Transverse colon (tissue), 4 donors: ENCODE results near the gene H6PD.

Experiments used
- EP300 ChIP-seq: sonication (generic); formaldehyde crosslinking; IDR thresholded peaks from one replicate; pipeline ENCODE4 v1.6.1; 2017; ENCODE audit warnings: antibody characterized with exemption, low read depth
- POLR2A ChIP-seq: fragments of 450-650 bp; IDR thresholded peaks from one replicate; pipeline ENCODE4 v1.6.1; 2016; ENCODE audit warnings: antibody characterized with exemption, mild to moderate bottlenecking, moderate library complexity
- POLR2AphosphoS5 ChIP-seq, 3 donors: sonication (generic); formaldehyde crosslinking; IDR thresholded peaks; one replicate each; pipeline ENCODE4 v1.6.1; 2016; ENCODE audit warnings: antibody characterized with exemption in 3 of 3
- TF ChIP-seq, protein P1 (sequence below), 5 experiments: fragments of 200-600 bp in 3 of 5; fragments of 450-650 bp in 2 of 5; sonication (generic) in 3 of 5; IDR thresholded peaks; 1 replicate in 2 of 5; 2 replicates in 3 of 5; pipeline ENCODE4 v1.5.1; 2016 to 2017; ENCODE audit warnings: antibody characterized with exemption in 5 of 5, inconsistent platforms in 3 of 5, mild to moderate bottlenecking in 2 of 5, moderate library complexity in 1 of 5

DNA sequence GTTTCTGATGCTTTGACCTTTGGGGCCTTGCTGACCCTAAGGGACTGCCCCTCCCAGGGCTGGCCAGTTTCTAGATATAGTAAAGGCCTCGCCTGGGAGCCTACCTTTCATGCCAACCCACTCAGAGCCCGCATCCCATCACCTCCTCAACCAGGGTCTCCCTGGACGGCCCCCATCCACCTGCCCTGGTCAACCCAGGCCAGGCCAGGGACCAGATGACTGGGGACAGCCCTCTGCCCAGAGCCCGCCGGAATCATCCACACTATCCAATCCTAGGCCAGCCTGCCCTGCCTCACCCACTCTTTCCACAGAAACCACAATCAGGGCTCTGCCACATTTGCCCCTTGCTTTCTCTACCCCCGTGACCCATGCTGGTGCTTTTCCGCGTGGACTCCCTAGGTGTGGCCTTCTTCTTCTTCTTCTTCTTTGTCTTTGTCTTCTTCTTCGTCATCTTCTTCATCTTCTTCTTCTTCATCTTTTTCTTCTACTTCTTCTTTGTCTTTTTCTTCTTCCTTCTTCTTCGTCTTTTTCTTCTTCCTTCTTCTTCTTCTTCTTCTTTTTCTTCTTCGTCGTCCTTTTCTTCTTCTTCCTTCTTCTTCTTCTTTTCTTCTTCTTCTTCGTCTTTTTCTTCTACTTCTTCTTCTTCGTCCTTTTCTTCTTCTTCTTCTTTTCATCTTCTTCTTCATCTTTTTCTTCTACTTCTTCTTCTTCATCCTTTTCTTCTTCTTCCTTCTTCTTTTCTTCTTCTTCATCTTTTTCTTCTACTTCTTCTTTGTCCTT, 11.5 kb upstream of the H6PD start:
- TF ChIP-seq POLR2AphosphoS5 (IDR thresholded peaks at IDR 0.05), result no peak
- TF ChIP-seq POLR2A, result no peak
- TF ChIP-seq, protein P1, sequence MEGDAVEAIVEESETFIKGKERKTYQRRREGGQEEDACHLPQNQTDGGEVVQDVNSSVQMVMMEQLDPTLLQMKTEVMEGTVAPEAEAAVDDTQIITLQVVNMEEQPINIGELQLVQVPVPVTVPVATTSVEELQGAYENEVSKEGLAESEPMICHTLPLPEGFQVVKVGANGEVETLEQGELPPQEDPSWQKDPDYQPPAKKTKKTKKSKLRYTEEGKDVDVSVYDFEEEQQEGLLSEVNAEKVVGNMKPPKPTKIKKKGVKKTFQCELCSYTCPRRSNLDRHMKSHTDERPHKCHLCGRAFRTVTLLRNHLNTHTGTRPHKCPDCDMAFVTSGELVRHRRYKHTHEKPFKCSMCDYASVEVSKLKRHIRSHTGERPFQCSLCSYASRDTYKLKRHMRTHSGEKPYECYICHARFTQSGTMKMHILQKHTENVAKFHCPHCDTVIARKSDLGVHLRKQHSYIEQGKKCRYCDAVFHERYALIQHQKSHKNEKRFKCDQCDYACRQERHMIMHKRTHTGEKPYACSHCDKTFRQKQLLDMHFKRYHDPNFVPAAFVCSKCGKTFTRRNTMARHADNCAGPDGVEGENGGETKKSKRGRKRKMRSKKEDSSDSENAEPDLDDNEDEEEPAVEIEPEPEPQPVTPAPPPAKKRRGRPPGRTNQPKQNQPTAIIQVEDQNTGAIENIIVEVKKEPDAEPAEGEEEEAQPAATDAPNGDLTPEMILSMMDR (IDR thresholded peaks at IDR 0.05), result no peak
- TF ChIP-seq EP300, result no peak
